ENCODE measurements around the gene TRIM71.

DNA sequence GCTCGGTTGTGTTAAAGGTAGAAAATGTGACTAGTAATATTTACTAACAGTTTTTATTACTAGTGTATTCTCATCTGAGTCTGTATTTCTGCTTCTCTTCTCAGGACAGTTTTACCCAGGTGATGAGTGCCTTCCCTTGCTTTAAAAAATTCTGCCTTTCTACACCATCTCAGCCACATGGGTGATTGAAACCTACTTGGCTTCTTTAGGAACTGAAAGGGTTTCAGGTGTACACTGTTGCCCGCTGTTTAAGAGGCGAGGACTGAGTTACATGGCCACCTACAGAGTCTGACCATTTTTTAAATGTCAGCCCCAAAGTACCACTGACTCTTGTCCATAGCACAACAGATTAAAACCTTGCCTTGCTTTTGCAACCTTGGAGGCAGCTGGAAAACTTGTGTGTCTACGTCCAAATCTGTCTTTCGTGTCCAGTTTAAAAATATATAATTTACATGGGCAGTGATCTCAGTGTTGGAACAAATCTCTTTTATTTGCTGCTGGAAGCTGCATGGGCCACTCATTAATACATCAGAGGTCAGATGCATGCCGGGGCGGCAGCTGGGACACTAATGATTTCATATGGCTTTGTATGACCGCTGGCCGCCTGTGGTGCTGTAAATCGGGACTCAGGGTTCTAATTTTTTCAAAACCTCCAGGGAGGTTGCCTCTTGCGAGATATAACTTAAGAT is 44.6 kb downstream of the TRIM71 start:
- TF ChIP-seq, protein P1, sequence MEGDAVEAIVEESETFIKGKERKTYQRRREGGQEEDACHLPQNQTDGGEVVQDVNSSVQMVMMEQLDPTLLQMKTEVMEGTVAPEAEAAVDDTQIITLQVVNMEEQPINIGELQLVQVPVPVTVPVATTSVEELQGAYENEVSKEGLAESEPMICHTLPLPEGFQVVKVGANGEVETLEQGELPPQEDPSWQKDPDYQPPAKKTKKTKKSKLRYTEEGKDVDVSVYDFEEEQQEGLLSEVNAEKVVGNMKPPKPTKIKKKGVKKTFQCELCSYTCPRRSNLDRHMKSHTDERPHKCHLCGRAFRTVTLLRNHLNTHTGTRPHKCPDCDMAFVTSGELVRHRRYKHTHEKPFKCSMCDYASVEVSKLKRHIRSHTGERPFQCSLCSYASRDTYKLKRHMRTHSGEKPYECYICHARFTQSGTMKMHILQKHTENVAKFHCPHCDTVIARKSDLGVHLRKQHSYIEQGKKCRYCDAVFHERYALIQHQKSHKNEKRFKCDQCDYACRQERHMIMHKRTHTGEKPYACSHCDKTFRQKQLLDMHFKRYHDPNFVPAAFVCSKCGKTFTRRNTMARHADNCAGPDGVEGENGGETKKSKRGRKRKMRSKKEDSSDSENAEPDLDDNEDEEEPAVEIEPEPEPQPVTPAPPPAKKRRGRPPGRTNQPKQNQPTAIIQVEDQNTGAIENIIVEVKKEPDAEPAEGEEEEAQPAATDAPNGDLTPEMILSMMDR (IDR thresholded peaks at IDR 0.05; ENCODE audit: insufficient read depth, low read length) = no peak
- TF ChIP-seq, protein P2, sequence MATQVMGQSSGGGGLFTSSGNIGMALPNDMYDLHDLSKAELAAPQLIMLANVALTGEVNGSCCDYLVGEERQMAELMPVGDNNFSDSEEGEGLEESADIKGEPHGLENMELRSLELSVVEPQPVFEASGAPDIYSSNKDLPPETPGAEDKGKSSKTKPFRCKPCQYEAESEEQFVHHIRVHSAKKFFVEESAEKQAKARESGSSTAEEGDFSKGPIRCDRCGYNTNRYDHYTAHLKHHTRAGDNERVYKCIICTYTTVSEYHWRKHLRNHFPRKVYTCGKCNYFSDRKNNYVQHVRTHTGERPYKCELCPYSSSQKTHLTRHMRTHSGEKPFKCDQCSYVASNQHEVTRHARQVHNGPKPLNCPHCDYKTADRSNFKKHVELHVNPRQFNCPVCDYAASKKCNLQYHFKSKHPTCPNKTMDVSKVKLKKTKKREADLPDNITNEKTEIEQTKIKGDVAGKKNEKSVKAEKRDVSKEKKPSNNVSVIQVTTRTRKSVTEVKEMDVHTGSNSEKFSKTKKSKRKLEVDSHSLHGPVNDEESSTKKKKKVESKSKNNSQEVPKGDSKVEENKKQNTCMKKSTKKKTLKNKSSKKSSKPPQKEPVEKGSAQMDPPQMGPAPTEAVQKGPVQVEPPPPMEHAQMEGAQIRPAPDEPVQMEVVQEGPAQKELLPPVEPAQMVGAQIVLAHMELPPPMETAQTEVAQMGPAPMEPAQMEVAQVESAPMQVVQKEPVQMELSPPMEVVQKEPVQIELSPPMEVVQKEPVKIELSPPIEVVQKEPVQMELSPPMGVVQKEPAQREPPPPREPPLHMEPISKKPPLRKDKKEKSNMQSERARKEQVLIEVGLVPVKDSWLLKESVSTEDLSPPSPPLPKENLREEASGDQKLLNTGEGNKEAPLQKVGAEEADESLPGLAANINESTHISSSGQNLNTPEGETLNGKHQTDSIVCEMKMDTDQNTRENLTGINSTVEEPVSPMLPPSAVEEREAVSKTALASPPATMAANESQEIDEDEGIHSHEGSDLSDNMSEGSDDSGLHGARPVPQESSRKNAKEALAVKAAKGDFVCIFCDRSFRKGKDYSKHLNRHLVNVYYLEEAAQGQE (IDR thresholded peaks at IDR 0.05; ENCODE audit: insufficient replicate concordance, low read depth) = no peak
- no peak for TF ChIP-seq POLR2AphosphoS5 (IDR thresholded peaks at IDR 0.05; ENCODE audit: low read depth)
- TF ChIP-seq GABPA (IDR thresholded peaks at IDR 0.05; ENCODE audit: low read depth) = no peak
- no peak for TF ChIP-seq SPI1 (IDR thresholded peaks at IDR 0.05; ENCODE audit: borderline replicate concordance, low read depth)

Measured in HL-60 (cell line).